Loucy (cell line): ENCODE measurements around the gene NABP2.
A peak's percentile ranks its signal among the peaks of the same experiment; 100 is the strongest.
"Not testable (repeated sequence)": the region's sequence is repeated elsewhere in the genome, so short reads cannot be mapped to it uniquely, and the experiment has no call there.

ENCODE experiments used
- H2AFZ ChIP-seq: fragments of 200-600 bp; sonication (generic); 2 replicates; pipeline ENCODE4 v1.6.0; 2016; ENCODE audit warnings: antibody characterized with exemption, mild to moderate bottlenecking, low read length, moderate library complexity
- H3F3A ChIP-seq: fragments of 200-600 bp; 2 replicates; pipeline ENCODE4 v1.6.0; 2016; ENCODE audit warnings: antibody characterized with exemption, low read depth, mild to moderate bottlenecking
- H3K27me3 ChIP-seq: fragments of 200-600 bp; sonication (generic); 2 replicates; pipeline ENCODE4 v1.6.1; 2014; ENCODE audit warnings: low read length, mild to moderate bottlenecking; ENCODE audit not compliant: insufficient read depth, poor library complexity, severe bottlenecking
- H3K36me3 ChIP-seq: fragments of 200-600 bp; sonication (generic); 2 replicates; pipeline ENCODE4 v1.6.1; 2016; ENCODE audit warnings: low read length; ENCODE audit not compliant: insufficient read depth
- H3K4me1 ChIP-seq: fragments of 200-600 bp; sonication (generic); 2 replicates; pipeline ENCODE4 v1.5.1; 2014; ENCODE audit warnings: low read length, mild to moderate bottlenecking; ENCODE audit not compliant: insufficient read depth, poor library complexity, severe bottlenecking
- H3K4me2 ChIP-seq: fragments of 200-600 bp; sonication (generic); 2 replicates; pipeline ENCODE4 v1.6.0; 2014; ENCODE audit warnings: antibody characterized with exemption, low read length, low read depth, mild to moderate bottlenecking; ENCODE audit not compliant: poor library complexity, severe bottlenecking
- H3K4me3 ChIP-seq: fragments of 200-600 bp; sonication (generic); 2 replicates; pipeline ENCODE4 v1.5.1; 2014; ENCODE audit warnings: low read length, mild to moderate bottlenecking, mixed read lengths; ENCODE audit not compliant: poor library complexity, severe bottlenecking
- H3K79me2 ChIP-seq: fragments of 200-600 bp; sonication (generic); 2 replicates; pipeline ENCODE4 v1.6.1; 2014; ENCODE audit warnings: low read length; ENCODE audit not compliant: insufficient read depth
- H3K9ac ChIP-seq: fragments of 200-600 bp; sonication (generic); 2 replicates; pipeline ENCODE4 v1.6.0; 2014; ENCODE audit warnings: mild to moderate bottlenecking, low read depth, low read length, moderate library complexity; ENCODE audit not compliant: poor library complexity, severe bottlenecking
- H3K9me2 ChIP-seq: fragments of 200-600 bp; sonication (generic); replicated peaks from 2 replicates; pipeline ENCODE4 v1.6.1; 2016; ENCODE audit warnings: low read depth, low read length, mixed read lengths
- H3K9me3 ChIP-seq: fragments of 200-600 bp; sonication (generic); 2 replicates; pipeline ENCODE4 v1.6.1; 2014; ENCODE audit warnings: mild to moderate bottlenecking, antibody characterized with exemption, low read length, low read depth; ENCODE audit not compliant: insufficient read depth
- H4K20me1 ChIP-seq: fragments of 200-600 bp; sonication (generic); 2 replicates; pipeline ENCODE4 v1.6.0; 2014; ENCODE audit warnings: antibody characterized with exemption, low read length, mild to moderate bottlenecking; ENCODE audit not compliant: insufficient read depth, poor library complexity, severe bottlenecking
- CTCF ChIP-seq: fragments of 200-600 bp; sonication (generic); conservative IDR thresholded peaks from 2 replicates; pipeline ENCODE4 v1.5.1; 2014; ENCODE audit warnings: mild to moderate bottlenecking, antibody characterized with exemption, low read length
- EZH2phosphoT487 ChIP-seq: fragments of 200-600 bp; IDR thresholded peaks from 2 replicates; pipeline ENCODE4 v1.6.1; 2018; ENCODE audit warnings: antibody characterized with exemption, mild to moderate bottlenecking, moderate library complexity, borderline replicate concordance

NABP2 gene

GRCh38 chr12:56193025-56193578 is 31.0 kb upstream of the NABP2 start:
- Histone ChIP-seq H3K9ac (peak overlapping the region; percentile 33), H3F3A (no peaks in the 10 kb centered on the region), H3K4me2 (peak overlapping the region; percentile 23), H3K36me3 (no peaks in the 10 kb centered on the region), H3K79me2 (peaks cover 12% of the 10 kb centered on the region), H3K4me3 (peak overlapping the region; percentile 12), H2AFZ (peak overlapping the region; percentile 92), H3K9me2 (no peaks in the 10 kb centered on the region), H4K20me1 (peaks cover 9% of the 10 kb centered on the region), H3K9me3 (no peaks in the 10 kb centered on the region), H3K27me3 (no peaks in the 10 kb centered on the region), H3K4me1 (peaks cover 8% of the 10 kb centered on the region)
- TF ChIP-seq CTCF (peak; percentile 95), EZH2phosphoT487 (no peak)

- not testable (repeated sequence) for H3F3A ChIP-seq, H3K4me1 ChIP-seq, H3K4me2 ChIP-seq, H2AFZ ChIP-seq, H3K79me2 ChIP-seq, H3K9me2 ChIP-seq, H3K4me3 ChIP-seq, H3K27me3 ChIP-seq, H3K36me3 ChIP-seq, H3K9me3 ChIP-seq, H3K9ac ChIP-seq, H4K20me1 ChIP-seq
These were observed 27.2 kb upstream of the NABP2 start for GRCh38 chr12:56196818-56197550.

- no peak overlapping the region for H3K9ac ChIP-seq
These were observed 26.1 kb upstream of the NABP2 start for GRCh38 chr12:56197921-56198635.

More at GRCh38 chr12:56197921-56198635, 26.1 kb upstream of the NABP2 start:
- no peaks in the 10 kb centered on the region for H3K79me2 ChIP-seq
- TF ChIP-seq CTCF (no peak), EZH2phosphoT487 (no peak)
- no peaks in the 10 kb centered on the region for H3F3A ChIP-seq
- no peaks in the 10 kb centered on the region for H3K27me3 ChIP-seq
- no peaks in the 10 kb centered on the region for H3K4me1 ChIP-seq
- no peak overlapping the region for H3K4me3 ChIP-seq
- no peaks in the 10 kb centered on the region for H3K36me3 ChIP-seq
- no peak overlapping the region for H3K4me2 ChIP-seq
- H3K9me3 ChIP-seq: no peaks in the 10 kb centered on the region
- H4K20me1 ChIP-seq: no peaks in the 10 kb centered on the region
- H3K9me2 ChIP-seq: no peaks in the 10 kb centered on the region
- H2AFZ ChIP-seq: no peak overlapping the region
